Muscle layer of colon (tissue), 2 donors: Measurements from ENCODE around the gene SBF1.

Experiments used
- H3K27ac ChIP-seq: one replicate; pipeline ENCODE4 v1.7.0; 2013; ENCODE audit warnings: low read depth, mild to moderate bottlenecking, low read length, moderate library complexity
- H3K27me3 ChIP-seq, 2 donors: one replicate each; pipeline ENCODE4 v1.7.0; 2013; ENCODE audit warnings: low read length in 2 of 2, mild to moderate bottlenecking in 2 of 2; ENCODE audit not compliant: insufficient read depth in 2 of 2, control insufficient read depth in 1 of 2
- H3K36me3 ChIP-seq: one replicate; pipeline ENCODE4 v1.7.0; 2013; ENCODE audit warnings: mild to moderate bottlenecking, low read length; ENCODE audit not compliant: insufficient read depth
- H3K4me1 ChIP-seq: one replicate; pipeline ENCODE4 v1.7.0; 2013; ENCODE audit warnings: mild to moderate bottlenecking, low read length; ENCODE audit not compliant: insufficient read depth
- H3K4me3 ChIP-seq, 2 donors: one replicate each; pipeline ENCODE4 v1.7.0; 2013; ENCODE audit warnings: low read length in 2 of 2, low read depth in 1 of 2, mild to moderate bottlenecking in 1 of 2, moderate library complexity in 1 of 2
- H3K9ac ChIP-seq: one replicate; pipeline ENCODE4 v1.7.0; 2013; ENCODE audit warnings: low read length
- H3K9me3 ChIP-seq: one replicate; pipeline ENCODE4 v1.7.0; 2013; ENCODE audit warnings: mild to moderate bottlenecking, low read length
- donor health status: abdominal sarcoma.
- donor health status: Adenocarcinoma of cecum.

Gene SBF1

GRCh38 chr22:50468626-50469025, 6.2 kb downstream of the SBF1 start:
- Histone ChIP-seq H3K4me1 (peaks cover 32% of the 10 kb centered on the region), H3K4me3 (no peak overlapping the region), H3K27me3 (no peaks in the 10 kb centered on the region), H3K27ac (no peak overlapping the region), H3K36me3 (peaks cover 38% of the 10 kb centered on the region), H3K9ac (no peak overlapping the region), H3K9me3 (no peaks in the 10 kb centered on the region)

GRCh38 chr22:50467773-50468440, 6.9 kb downstream of the SBF1 start:
- peaks cover 45% of the 10 kb centered on the region for H3K36me3 ChIP-seq
- no peak overlapping the region for H3K27ac ChIP-seq
- H3K9me3 ChIP-seq: no peaks in the 10 kb centered on the region
- H3K4me3 ChIP-seq: no peak overlapping the region
- H3K4me1 ChIP-seq: peaks cover 25% of the 10 kb centered on the region
- H3K27me3 ChIP-seq: no peaks in the 10 kb centered on the region
- H3K9ac ChIP-seq: no peak overlapping the region

GRCh38 chr22:50467341-50467740, 7.5 kb downstream of the SBF1 start:
- H3K36me3 ChIP-seq: peaks cover 51% of the 10 kb centered on the region
- no peak overlapping the region for H3K9ac ChIP-seq
- no peak overlapping the region for H3K4me3 ChIP-seq
- no peaks in the 10 kb centered on the region for H3K9me3 ChIP-seq
- H3K27me3 ChIP-seq: no peaks in the 10 kb centered on the region
- peaks cover 19% of the 10 kb centered on the region for H3K4me1 ChIP-seq
- H3K27ac ChIP-seq: no peak overlapping the region

- H3K36me3 ChIP-seq: peaks cover 69% of the 10 kb centered on the region
- H3K9ac ChIP-seq: no peak overlapping the region
- no peaks in the 10 kb centered on the region for H3K9me3 ChIP-seq
- no peak overlapping the region for H3K4me3 ChIP-seq
- H3K27me3 ChIP-seq: no peaks in the 10 kb centered on the region
- no peak overlapping the region for H3K27ac ChIP-seq
- peaks cover 9% of the 10 kb centered on the region for H3K4me1 ChIP-seq
Measured at GRCh38 chr22:50465066-50465930, 9.5 kb downstream of the SBF1 start.

GRCh38 chr22:50464451-50464850, 10.4 kb downstream of the SBF1 start:
- Histone ChIP-seq H3K9me3 (no peaks in the 10 kb centered on the region), H3K4me3 (no peak overlapping the region), H3K27ac (no peak overlapping the region), H3K9ac (no peak overlapping the region), H3K4me1 (peaks cover 4% of the 10 kb centered on the region), H3K27me3 (no peaks in the 10 kb centered on the region), H3K36me3 (peaks cover 76% of the 10 kb centered on the region)

GRCh38 chr22:50463188-50463900, 11.5 kb downstream of the SBF1 start:
- Histone ChIP-seq H3K9me3 (no peaks in the 10 kb centered on the region), H3K27me3 (no peaks in the 10 kb centered on the region), H3K4me1 (no peaks in the 10 kb centered on the region), H3K36me3 (peaks cover 82% of the 10 kb centered on the region), H3K27ac (no peak overlapping the region), H3K4me3 (no peak overlapping the region), H3K9ac (no peak overlapping the region)

- Histone ChIP-seq H3K9me3 (no peaks in the 10 kb centered on the region), H3K36me3 (peaks cover 85% of the 10 kb centered on the region), H3K27ac (no peak overlapping the region)
Measured at GRCh38 chr22:50461979-50462540, 12.8 kb downstream of the SBF1 start.

GRCh38 chr22:50461536-50461935, 13.3 kb downstream of the SBF1 start:
- Histone ChIP-seq H3K9ac (no peak overlapping the region), H3K9me3 (no peaks in the 10 kb centered on the region), H3K36me3 (peaks cover 85% of the 10 kb centered on the region), H3K4me1 (no peaks in the 10 kb centered on the region), H3K27me3 (no peaks in the 10 kb centered on the region), H3K27ac (no peak overlapping the region), H3K4me3 (no peak overlapping the region)

More at GRCh38 chr22:50461979-50462540, 12.8 kb downstream of the SBF1 start:
- Histone ChIP-seq H3K27me3 (no peaks in the 10 kb centered on the region), H3K9ac (no peak overlapping the region), H3K4me3 (no peak overlapping the region), H3K4me1 (no peaks in the 10 kb centered on the region)

GRCh38 chr22:50460938-50461337, 13.9 kb downstream of the SBF1 start:
- H3K36me3 ChIP-seq: peaks cover 79% of the 10 kb centered on the region
- H3K9ac ChIP-seq: no peak overlapping the region
- no peaks in the 10 kb centered on the region for H3K27me3 ChIP-seq
- no peaks in the 10 kb centered on the region for H3K9me3 ChIP-seq
- no peak overlapping the region for H3K27ac ChIP-seq
- H3K4me1 ChIP-seq: no peaks in the 10 kb centered on the region
- no peak overlapping the region for H3K4me3 ChIP-seq

- no peak overlapping the region for H3K4me3 ChIP-seq
- no peaks in the 10 kb centered on the region for H3K27me3 ChIP-seq
- no peak overlapping the region for H3K9ac ChIP-seq
- peaks cover 74% of the 10 kb centered on the region for H3K36me3 ChIP-seq
- no peak overlapping the region for H3K27ac ChIP-seq
- H3K4me1 ChIP-seq: no peaks in the 10 kb centered on the region
- H3K9me3 ChIP-seq: no peaks in the 10 kb centered on the region
Measured at GRCh38 chr22:50459496-50460140, 15.2 kb downstream of the SBF1 start.

- no peaks in the 10 kb centered on the region for H3K9me3 ChIP-seq
- H3K4me3 ChIP-seq: no peak overlapping the region
- no peak overlapping the region for H3K9ac ChIP-seq
- H3K27ac ChIP-seq: no peak overlapping the region
- H3K27me3 ChIP-seq: no peaks in the 10 kb centered on the region
- H3K36me3 ChIP-seq: peaks cover 73% of the 10 kb centered on the region
- H3K4me1 ChIP-seq: no peaks in the 10 kb centered on the region
Measured at GRCh38 chr22:50459016-50459415, 15.8 kb downstream of the SBF1 start.
